Astrocyte of the spinal cord (primary cell): ENCODE data around the gene PTPRH.
A peak's percentile ranks its signal among the peaks of the same experiment; 100 is the strongest.

Experiments used
- DNase-seq: peaks from one replicate; pipeline ENCODE4 v3.0.0; 2011; ENCODE audit warnings: low read depth, low spot score
- H3K4me3 ChIP-seq: 2 replicates; pipeline ENCODE4 v1.5.1; 2011; ENCODE audit warnings: low read depth, mild to moderate bottlenecking, low read length, moderate library complexity
- CTCF ChIP-seq: IDR thresholded peaks from 2 replicates; pipeline ENCODE4 v1.5.1; 2012; ENCODE audit warnings: low read depth, mild to moderate bottlenecking, low read length, inconsistent platforms
- in situ Hi-C: cut with HindIII; loops from 2 replicates; pipeline ENCODE4 v1.10.0; 2017; ENCODE audit warnings: low sequenced_read_pairs

PTPRH gene

GRCh38 chr19:55250262-55251036 is 41.1 kb upstream of the PTPRH start:
- no peak overlapping the region for H3K4me3 ChIP-seq
- no peak for DNase-seq
- TF ChIP-seq CTCF, result no peak
- in situ Hi-C loops, result no loop called here

GRCh38 chr19:55249841-55250240 is 40.5 kb upstream of the PTPRH start:
- no peak for DNase-seq
- no peak for TF ChIP-seq CTCF
- no peak overlapping the region for H3K4me3 ChIP-seq

GRCh38 chr19:55248704-55249103 is 39.4 kb upstream of the PTPRH start:
- no peak overlapping the region for H3K4me3 ChIP-seq
- in situ Hi-C loops, result no loop called here
- TF ChIP-seq CTCF, result no peak
- no peak for DNase-seq

More at GRCh38 chr19:55249841-55250240, 40.5 kb upstream of the PTPRH start:
- in situ Hi-C loops, result no loop called here

GRCh38 chr19:55248166-55248675 is 38.9 kb upstream of the PTPRH start:
- TF ChIP-seq CTCF, result no peak
- DNase-seq, result no peak
- H3K4me3 ChIP-seq, result no peak overlapping the region
- in situ Hi-C loops, result no loop called here

GRCh38 chr19:55247621-55248099 is 38.4 kb upstream of the PTPRH start:
- no peak for TF ChIP-seq CTCF
- no peak overlapping the region for H3K4me3 ChIP-seq
- DNase-seq, result peak; percentile 20
- in situ Hi-C loops, result no loop called here

- DNase-seq, result no peak
- H3K4me3 ChIP-seq, result no peak overlapping the region
- no peak for TF ChIP-seq CTCF
- in situ Hi-C loops, result no loop called here
Measured at GRCh38 chr19:55246462-55247451, 37.5 kb upstream of the PTPRH start.
